Ovary (tissue), 9 donors: ENCODE measurements around the gene LRRC34. TPM values are rescaled to one million over a fixed set of nuclear protein-coding genes. Genes with fewer than 3 reads are reported as not detected.

Experiments used
- DNase-seq, 5 donors: peaks; one replicate each; pipeline ENCODE4 v3.0.0-alpha.2; 2019 to 2020
- H3K27ac ChIP-seq, 2 donors: fragments of 200-600 bp; one replicate each; pipeline versions ENCODE4 v1.5.1 to v1.8.0; 2019 to 2022
- H3K27me3 ChIP-seq: fragments of 200-600 bp; one replicate; pipeline ENCODE4 v1.8.0; 2022
- H3K36me3 ChIP-seq: fragments of 200-600 bp; sonication (generic); one replicate; pipeline ENCODE4 v1.5.1; 2019
- H3K4me1 ChIP-seq: one replicate; pipeline ENCODE4 v1.8.1; 2013; ENCODE audit warnings: mild to moderate bottlenecking, moderate library complexity; ENCODE audit not compliant: insufficient read depth
- H3K4me3 ChIP-seq: fragments of 200-600 bp; sonication (generic); one replicate; pipeline ENCODE4 v1.5.1; 2017
- H3K9me3 ChIP-seq, 2 donors: fragments of 200-600 bp in 1 of 2; sonication (generic) in 1 of 2; one replicate each; pipeline versions ENCODE4 v1.5.1 to v1.8.1; 2013 to 2019; ENCODE audit warnings: mild to moderate bottlenecking in 1 of 2, moderate library complexity in 1 of 2
- EP300 ChIP-seq: sonication (generic); formaldehyde crosslinking; IDR thresholded peaks from one replicate; pipeline ENCODE4 v1.6.1; 2017; ENCODE audit warnings: antibody characterized with exemption
- POLR2A ChIP-seq: fragments of 450-650 bp; IDR thresholded peaks from one replicate; pipeline ENCODE4 v1.6.1; 2017; ENCODE audit warnings: antibody characterized with exemption, mild to moderate bottlenecking, moderate library complexity
- WGBS, 3 donors: extraction: QIAGEN DNeasy Blood & Tissue Kit in 1 of 3; methylation state at CpG; one replicate each; pipeline versions ENCODE4 v1.1.5 to v1.1.7; 2013 to 2017; 5-methylcytosine and 5-hydroxymethylcytosine counted together
- intact Hi-C, 4 donors: fragments of 100-400 bp; cut with DNase I; formaldehyde crosslinking; loops; one replicate each; pipeline versions ENCODE4 v1.11.0 to v1.15.1; 2022 to 2023
- polyA plus RNA-seq, 2 donors: library from polyadenylated mRNA; stranded (reverse); fragments of 200-250 nt in 1 of 2; fragments of 350-450 nt in 1 of 2; fragmentation: Illumina TruSeq in 1 of 2; extraction: RNeasy Lipid Tissue Mini Kit (QIAGEN cat#74804) in 1 of 2; gene quantifications; one replicate each; pipeline ENCODE4 v1.2.3, GENCODE V29; 2013 to 2014
- total RNA-seq, 7 donors: library from RNA; depleted of rRNA in 2 of 7; stranded (reverse); fragments of >200 nt in 2 of 7; fragmentation: NEBNext Ultra II Directional in 3 of 7; extraction: Animal tissue kit (Norgen Biotek cat#: 25700) in 3 of 7; gene quantifications; one replicate each; pipeline versions ENCODE4 v1.1.0 to v1.2.4, GENCODE V29; 2016 to 2023
- TF ChIP-seq, protein P1 (sequence below), 3 donors: fragments of 450-650 bp in 2 of 3; fragments of 200-600 bp in 1 of 3; IDR thresholded peaks; one replicate each; pipeline versions ENCODE4 v1.5.1 to v1.8.0; 2016 to 2022; ENCODE audit warnings: antibody characterized with exemption in 3 of 3, mild to moderate bottlenecking in 1 of 3
- donor health status: DM: no; HTN: no; CAD: no; lungs with moderate emphysema.
- donor health status: DM: no; HTN: no; CAD: no.
- donor health status: Bipolar disorder and iron deficiency.
- donor health status: DM: yes; HTN: yes; CAD: no.
- donor health status: DM: no; HTN: no; CAD: no.
- donor health status: DM: yes; HTN: yes; CAD: no.

The LRRC34 gene
- total and polyA plus RNA-seq, 9 donors = 1.7 to 8.1 (median 4.3) TPM

DNA sequence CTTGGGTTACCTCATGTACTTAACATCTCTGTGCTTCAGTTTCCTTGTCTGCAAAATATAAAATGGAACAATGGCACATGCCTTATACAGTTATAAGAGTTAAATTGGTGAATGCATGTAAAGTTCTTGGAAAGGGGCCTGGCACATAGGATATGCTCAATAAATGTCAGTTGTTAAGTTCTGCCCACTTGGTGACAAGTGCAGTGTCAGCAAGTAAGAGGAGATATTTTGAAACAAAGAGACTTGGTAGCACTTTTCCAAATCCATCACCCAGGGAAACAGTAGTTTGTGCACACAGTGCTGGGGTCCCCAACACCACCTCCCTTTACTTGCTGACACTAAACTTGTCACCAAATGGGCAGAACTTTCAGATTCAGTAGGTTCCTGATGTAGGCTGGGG is 37.9 kb upstream of the LRRC34 start:
- Histone ChIP-seq H3K4me1 (no peaks in the 10 kb centered on the region), H3K36me3 (no peaks in the 10 kb centered on the region), H3K4me3 (no peak overlapping the region), H3K27ac (no peak overlapping the region), H3K27me3 (no peaks in the 10 kb centered on the region), H3K9me3 (no peaks in the 10 kb centered on the region)
- intact Hi-C loops = no loop called here
- no peak for DNase-seq
- no peak for TF ChIP-seq EP300
- TF ChIP-seq, protein P1, sequence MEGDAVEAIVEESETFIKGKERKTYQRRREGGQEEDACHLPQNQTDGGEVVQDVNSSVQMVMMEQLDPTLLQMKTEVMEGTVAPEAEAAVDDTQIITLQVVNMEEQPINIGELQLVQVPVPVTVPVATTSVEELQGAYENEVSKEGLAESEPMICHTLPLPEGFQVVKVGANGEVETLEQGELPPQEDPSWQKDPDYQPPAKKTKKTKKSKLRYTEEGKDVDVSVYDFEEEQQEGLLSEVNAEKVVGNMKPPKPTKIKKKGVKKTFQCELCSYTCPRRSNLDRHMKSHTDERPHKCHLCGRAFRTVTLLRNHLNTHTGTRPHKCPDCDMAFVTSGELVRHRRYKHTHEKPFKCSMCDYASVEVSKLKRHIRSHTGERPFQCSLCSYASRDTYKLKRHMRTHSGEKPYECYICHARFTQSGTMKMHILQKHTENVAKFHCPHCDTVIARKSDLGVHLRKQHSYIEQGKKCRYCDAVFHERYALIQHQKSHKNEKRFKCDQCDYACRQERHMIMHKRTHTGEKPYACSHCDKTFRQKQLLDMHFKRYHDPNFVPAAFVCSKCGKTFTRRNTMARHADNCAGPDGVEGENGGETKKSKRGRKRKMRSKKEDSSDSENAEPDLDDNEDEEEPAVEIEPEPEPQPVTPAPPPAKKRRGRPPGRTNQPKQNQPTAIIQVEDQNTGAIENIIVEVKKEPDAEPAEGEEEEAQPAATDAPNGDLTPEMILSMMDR (IDR thresholded peaks at IDR 0.05) = no peak
- TF ChIP-seq POLR2A = no peak

DNA sequence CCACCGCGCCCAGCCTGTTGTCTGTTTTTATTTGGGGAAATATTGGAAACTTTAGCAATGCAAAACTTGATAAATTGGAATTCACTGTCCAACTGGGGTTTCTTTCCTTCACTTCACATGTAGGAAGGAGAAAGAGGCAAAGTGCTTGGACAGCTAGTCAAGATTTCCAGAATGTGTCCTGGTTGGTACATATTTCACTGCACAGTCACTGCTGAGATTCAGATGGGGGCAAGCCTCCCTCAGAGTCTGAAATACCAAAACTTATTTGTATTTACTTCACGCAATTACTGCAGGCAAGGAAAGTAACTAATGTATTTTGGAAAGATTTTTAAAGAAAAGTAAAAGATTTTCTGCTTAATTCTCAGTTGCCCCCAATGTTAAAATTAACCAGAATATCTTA is 36.0 kb upstream of the LRRC34 start:
- TF ChIP-seq POLR2A (no peak), EP300 (no peak)
- TF ChIP-seq, protein P1 (IDR thresholded peaks at IDR 0.05) = no peak
- no peak for DNase-seq
- Histone ChIP-seq H3K4me3 (no peak overlapping the region), H3K36me3 (no peaks in the 10 kb centered on the region), H3K27ac (no peak overlapping the region), H3K4me1 (no peaks in the 10 kb centered on the region), H3K27me3 (no peaks in the 10 kb centered on the region), H3K9me3 (no peaks in the 10 kb centered on the region)
- WGBS, 3 donors = 91 to 95% (median 94%) methylated on average over 3 of the region's 3 CpGs
- intact Hi-C loops = no loop called here

DNA sequence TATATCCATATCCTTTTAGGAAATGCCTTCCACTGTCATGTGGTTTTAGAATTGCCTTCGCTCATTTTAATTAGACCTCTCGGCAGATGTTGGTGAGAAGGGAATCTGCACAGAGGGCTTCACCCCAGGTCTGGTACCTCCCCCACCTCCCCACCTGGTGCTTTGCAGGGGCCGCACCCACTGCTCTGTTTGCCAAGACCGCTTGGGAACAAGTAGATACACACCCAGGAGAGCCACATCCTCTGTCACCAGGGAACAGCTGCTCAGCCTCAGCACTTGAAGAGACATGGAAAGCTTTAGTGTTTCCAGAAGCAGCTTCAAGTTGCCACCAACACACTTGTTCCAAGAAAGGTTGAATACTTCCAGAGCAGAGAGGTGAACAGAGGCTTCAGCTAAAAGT is 35.2 kb upstream of the LRRC34 start:
- intact Hi-C loops = no loop called here

DNA sequence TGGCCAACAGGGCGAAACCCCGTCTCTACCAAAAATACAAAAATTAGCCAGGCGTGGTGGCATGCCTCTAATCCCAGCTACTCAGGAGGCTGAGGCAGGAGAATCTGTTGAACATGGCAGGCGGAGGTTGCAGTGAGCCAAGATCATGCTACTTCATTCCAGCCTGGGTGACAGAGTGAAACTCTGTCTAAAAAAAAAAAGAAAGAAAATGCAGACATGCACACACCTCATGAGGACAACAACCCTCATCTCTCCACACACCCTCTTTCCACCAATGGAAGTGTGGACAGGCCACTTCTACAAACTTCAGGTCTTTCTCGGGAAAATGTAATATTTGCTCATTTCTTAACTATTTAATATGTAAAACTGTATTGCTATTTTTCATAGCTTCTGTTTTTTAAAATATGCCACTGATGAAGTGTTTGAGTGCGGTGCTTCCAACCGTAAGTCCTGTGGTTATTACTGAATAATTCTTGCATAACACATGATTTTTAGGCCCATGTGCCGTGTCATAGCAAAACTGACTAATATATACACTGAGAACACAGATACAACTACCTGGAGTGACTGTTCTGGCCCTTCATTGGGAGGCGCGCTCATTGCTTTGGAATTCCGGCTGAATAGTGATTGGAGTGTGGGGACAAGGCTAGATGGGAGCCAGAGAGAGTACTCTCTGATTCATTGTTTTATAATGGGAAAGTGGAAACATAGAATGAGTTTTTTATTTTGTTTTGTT is 33.9 kb upstream of the LRRC34 start:
- no peaks in the 10 kb centered on the region for H3K9me3 ChIP-seq
- H3K36me3 ChIP-seq = no peaks in the 10 kb centered on the region
- no peaks in the 10 kb centered on the region for H3K4me1 ChIP-seq
- no peaks in the 10 kb centered on the region for H3K27me3 ChIP-seq
- WGBS, 3 donors = 92 to 93% (median 93%) methylated on average over 11 of the region's 11 CpGs
- no peak overlapping the region for H3K27ac ChIP-seq
- intact Hi-C loops = no loop called here
- no peak overlapping the region for H3K4me3 ChIP-seq
- TF ChIP-seq, protein P1 (IDR thresholded peaks at IDR 0.05) = no peak
- DNase-seq = no peak

More for the DNA sequence above, 35.2 kb upstream of the LRRC34 start:
- Histone ChIP-seq H3K4me1 (no peaks in the 10 kb centered on the region), H3K4me3 (no peak overlapping the region), H3K36me3 (no peaks in the 10 kb centered on the region), H3K27me3 (no peaks in the 10 kb centered on the region), H3K9me3 (no peaks in the 10 kb centered on the region), H3K27ac (no peak overlapping the region)
- 19 to 25% (median 23%) methylated on average over 4 of the region's 4 CpGs for WGBS, 3 donors
- TF ChIP-seq, protein P1 (IDR thresholded peaks at IDR 0.05) = no peak
- TF ChIP-seq EP300 (no peak), POLR2A (no peak)
- no peak for DNase-seq
